ENCODE data around the gene MEGF11. TPM values are rescaled to one million over a fixed set of nuclear protein-coding genes. Genes with fewer than 3 reads are reported as not detected.

Gene MEGF11
- total and polyA plus RNA-seq, 8 donors = 2.6 to 17.4 (median 9.9) TPM; not detected in 1

DNA sequence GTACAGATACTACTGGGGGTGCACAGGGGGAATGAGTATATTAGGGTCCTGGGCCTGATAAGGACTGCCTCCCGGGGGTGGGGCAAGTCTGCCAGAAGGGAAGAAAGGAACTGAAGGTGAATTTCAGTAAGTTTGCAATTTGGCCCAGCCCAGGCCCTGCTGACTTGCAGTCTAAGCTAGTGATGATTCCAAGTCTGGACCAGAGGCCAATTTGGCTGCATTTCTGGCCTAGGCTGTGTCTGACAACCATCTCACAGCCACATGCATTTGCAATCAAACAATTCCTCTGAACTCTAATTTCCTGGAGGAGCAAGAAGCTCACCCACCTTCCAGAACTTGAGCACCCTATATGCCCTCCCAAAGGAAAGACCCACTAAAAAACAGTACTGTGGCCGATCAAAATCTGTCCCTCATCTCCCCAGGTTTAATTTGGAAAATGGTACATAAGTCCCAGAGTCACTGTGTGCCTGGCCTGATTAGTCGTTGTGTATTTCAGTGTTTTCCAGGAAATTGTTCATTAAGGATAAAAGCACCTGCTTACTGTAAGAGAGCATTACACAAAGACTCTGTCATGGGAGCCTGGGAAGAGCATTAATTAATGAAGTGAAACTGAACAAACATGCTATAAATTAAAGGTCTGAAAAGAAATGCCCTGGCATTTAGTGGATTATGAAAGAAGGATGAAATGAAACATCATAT lies 114.5 kb downstream of the MEGF11 start:
- no peak for DNase-seq
- no peaks in the 10 kb centered on the region for H3K36me3 ChIP-seq
- no peaks in the 10 kb centered on the region for H3K9me3 ChIP-seq

DNA sequence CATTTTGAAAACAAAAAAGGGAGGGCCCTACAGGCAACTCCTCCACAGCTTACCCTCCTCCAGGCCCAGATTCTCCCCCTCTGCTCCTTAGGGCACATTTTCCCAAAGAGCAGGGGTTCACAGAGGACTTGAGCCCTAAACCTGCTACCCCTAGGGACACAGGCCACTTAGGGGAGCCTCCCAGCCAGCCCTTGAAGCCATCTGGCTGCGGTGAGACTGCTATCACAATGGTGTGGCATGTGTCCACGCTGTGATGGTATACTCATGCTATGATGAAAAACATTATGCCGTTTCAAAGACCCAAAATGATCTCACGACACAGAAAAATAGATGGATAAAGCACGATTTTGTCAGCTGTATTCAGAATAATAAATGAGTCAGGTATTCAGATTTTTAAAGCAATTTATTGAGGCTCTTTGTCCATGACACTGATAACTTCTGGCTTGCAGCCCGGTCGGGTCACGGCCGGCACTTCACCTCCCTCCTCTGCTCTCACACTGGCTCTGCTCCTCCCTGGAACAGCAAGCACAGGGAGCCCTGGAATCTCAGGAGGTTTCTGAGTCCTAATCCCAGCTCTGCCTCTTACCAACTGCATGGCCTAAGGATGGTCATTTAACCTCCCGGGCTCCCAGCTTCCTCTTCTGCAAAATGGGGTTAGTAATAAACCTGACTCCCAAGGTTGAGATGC lies 115.3 kb downstream of the MEGF11 start:
- DNase-seq (no peak), ATAC-seq (peak; percentile 56)
- Histone ChIP-seq H3K4me3 (no peak overlapping the region), H3K36me3 (no peaks in the 10 kb centered on the region), H3K27ac (no peak overlapping the region), H3K4me1 (no peaks in the 10 kb centered on the region), H3K27me3 (no peaks in the 10 kb centered on the region), H3K9me3 (no peaks in the 10 kb centered on the region)
- intact Hi-C loops (cut with DNase I) = no loop called here
- TF ChIP-seq, protein P1, sequence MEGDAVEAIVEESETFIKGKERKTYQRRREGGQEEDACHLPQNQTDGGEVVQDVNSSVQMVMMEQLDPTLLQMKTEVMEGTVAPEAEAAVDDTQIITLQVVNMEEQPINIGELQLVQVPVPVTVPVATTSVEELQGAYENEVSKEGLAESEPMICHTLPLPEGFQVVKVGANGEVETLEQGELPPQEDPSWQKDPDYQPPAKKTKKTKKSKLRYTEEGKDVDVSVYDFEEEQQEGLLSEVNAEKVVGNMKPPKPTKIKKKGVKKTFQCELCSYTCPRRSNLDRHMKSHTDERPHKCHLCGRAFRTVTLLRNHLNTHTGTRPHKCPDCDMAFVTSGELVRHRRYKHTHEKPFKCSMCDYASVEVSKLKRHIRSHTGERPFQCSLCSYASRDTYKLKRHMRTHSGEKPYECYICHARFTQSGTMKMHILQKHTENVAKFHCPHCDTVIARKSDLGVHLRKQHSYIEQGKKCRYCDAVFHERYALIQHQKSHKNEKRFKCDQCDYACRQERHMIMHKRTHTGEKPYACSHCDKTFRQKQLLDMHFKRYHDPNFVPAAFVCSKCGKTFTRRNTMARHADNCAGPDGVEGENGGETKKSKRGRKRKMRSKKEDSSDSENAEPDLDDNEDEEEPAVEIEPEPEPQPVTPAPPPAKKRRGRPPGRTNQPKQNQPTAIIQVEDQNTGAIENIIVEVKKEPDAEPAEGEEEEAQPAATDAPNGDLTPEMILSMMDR (IDR thresholded peaks at IDR 0.05) = no peak

More for the DNA sequence above, 114.5 kb downstream of the MEGF11 start:
- Histone ChIP-seq H3K4me3 (no peak overlapping the region), H3K27me3 (no peaks in the 10 kb centered on the region), H3K4me1 (no peaks in the 10 kb centered on the region), H3K27ac (no peak overlapping the region)
- TF ChIP-seq, protein P1 (IDR thresholded peaks at IDR 0.05) = no peak
- intact Hi-C loops (cut with DNase I) = no loop called here
- peak; percentile 22 for ATAC-seq

DNA sequence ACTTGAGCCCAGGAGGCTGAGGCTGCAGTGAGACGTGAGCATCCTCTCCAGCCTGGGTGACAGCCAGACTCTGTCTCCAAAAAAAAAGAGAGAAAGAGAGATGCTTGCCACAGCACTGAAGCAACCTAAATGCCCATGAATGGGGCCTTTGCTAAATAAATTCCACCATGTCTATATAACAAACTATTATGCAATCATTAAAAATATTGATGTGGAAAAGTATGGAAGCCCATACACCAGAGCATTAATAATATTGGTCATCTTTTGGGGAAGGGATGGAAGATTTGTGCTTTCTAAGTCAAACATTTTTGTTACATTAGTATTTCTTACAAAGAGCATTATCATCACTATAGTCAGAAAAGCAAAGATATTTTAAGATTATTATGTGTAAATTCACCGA lies 116.6 kb downstream of the MEGF11 start:
- ATAC-seq (no peak), DNase-seq (no peak)
- TF ChIP-seq, protein P1 (IDR thresholded peaks at IDR 0.05) = no peak
- intact Hi-C loops (cut with DNase I) = no loop called here
- Histone ChIP-seq H3K4me1 (no peaks in the 10 kb centered on the region), H3K9me3 (no peaks in the 10 kb centered on the region), H3K36me3 (no peaks in the 10 kb centered on the region), H3K4me3 (no peak overlapping the region), H3K27me3 (no peaks in the 10 kb centered on the region), H3K27ac (no peak overlapping the region)

DNA sequence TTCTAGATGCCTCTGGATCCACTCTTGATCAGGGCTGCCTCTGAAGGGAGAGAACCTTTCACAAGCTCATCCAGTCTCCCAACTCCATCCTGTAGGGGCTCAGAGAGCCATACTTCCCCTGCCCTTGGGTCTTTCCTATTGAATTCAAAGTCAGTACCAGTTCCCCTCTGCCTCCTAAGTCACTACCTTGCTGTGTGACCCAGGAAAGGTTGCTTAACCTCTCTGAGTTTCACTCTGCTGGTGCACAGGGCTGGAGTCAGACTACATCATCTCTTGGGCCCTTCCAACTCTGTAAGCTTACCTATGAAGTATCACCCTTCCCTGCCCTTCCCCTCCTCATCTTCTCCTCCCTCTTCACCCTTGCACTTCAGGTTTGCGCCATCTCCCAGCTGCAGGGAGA lies 117.9 kb downstream of the MEGF11 start:
- no peaks in the 10 kb centered on the region for H3K9me3 ChIP-seq
- DNase-seq (no peak), ATAC-seq (no peak)
- H3K27me3 ChIP-seq = no peaks in the 10 kb centered on the region
- TF ChIP-seq, protein P1 (IDR thresholded peaks at IDR 0.05) = no peak
- peaks cover 0 to 3% of the 10 kb centered on the region in 2 donors for H3K4me1 ChIP-seq
- intact Hi-C loops (cut with DNase I) = no loop called here
- no peaks in the 10 kb centered on the region for H3K36me3 ChIP-seq
- H3K27ac ChIP-seq = no peak overlapping the region
- H3K4me3 ChIP-seq = no peak overlapping the region

DNA sequence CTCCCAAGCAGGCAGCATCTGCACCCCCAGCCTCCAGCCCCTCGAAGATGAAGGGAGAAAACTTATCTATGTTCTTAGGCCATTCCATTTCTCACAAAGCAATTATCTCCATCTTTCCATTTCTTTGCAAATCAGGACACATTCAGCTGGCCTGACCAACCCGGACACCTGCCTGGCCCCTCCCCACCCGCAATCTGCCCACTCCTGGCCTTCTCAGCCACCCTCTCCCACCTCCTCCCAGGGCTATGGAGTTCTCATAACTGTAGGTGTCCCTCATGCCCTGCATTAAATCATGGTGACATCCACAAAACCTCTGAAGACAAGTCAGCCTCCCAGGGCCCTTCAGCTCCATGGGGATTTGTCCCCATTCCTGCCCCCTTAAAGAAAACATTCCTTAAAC lies 119.3 kb downstream of the MEGF11 start:
- Histone ChIP-seq H3K27ac (no peak overlapping the region), H3K4me3 (no peak overlapping the region), H3K4me1 (peaks cover 0 to 3% of the 10 kb centered on the region in 2 donors), H3K27me3 (peaks cover 0 to 7% of the 10 kb centered on the region in 2 donors), H3K36me3 (no peaks in the 10 kb centered on the region), H3K9me3 (no peaks in the 10 kb centered on the region)
- intact Hi-C loops (cut with DNase I) = no loop called here
- no peak for DNase-seq
- ATAC-seq = no peak
- TF ChIP-seq, protein P1 (IDR thresholded peaks at IDR 0.05) = no peak

Measured in left lung (tissue), 10 donors.